GM12878 (cell line): ENCODE results near the gene AURKA. TPM values are rescaled to one million over a fixed set of nuclear protein-coding genes. Genes with fewer than 3 reads are reported as not detected.

Experiments used
- ATAC-seq: fragments of 200-7000 bp; cut with Tn5 transposase; 3 replicates; pipeline ENCODE4 v1.9.1; 2020; ENCODE audit warnings: mild to moderate bottlenecking, moderate library complexity
- BruUV-seq: library from RNA; stranded (reverse); fragments of 400-500 nt; replicated peaks from 2 replicates; lab custom pipeline; 2021; lab: Mats Ljungman, UMichigan
- CTCF ChIA-PET: fragments of 300-600 bp; sonication (Branson Sonifier 250); formaldehyde crosslinking; extraction: SDS; loops from one replicate; lab custom pipeline; 2021; ENCODE audit warnings: inconsistent platforms; lab: Yijun Ruan, JAX
- POLR2A ChIA-PET: fragments of 350-600 bp; formaldehyde crosslinking; extraction: SDS; loops from one replicate; lab custom pipeline; 2021; ENCODE audit warnings: inconsistent platforms; lab: Charles Lee
- RAD21 ChIA-PET: fragments of 300-600 bp; sonication (Branson Sonifier 250); formaldehyde crosslinking; loops from one replicate; lab custom pipeline; 2023; ENCODE audit warnings: antibody characterized with exemption; ENCODE audit not compliant: unreplicated experiment; lab: Charles Lee
- SMC1A ChIA-PET: fragments of 300-600 bp; sonication (Branson Sonifier 250); formaldehyde crosslinking; loops from one replicate; lab custom pipeline; 2023; ENCODE audit not compliant: unreplicated experiment, uncharacterized antibody; lab: Charles Lee
- DNase-seq: peaks from one replicate; pipeline ENCODE4 v3.0.0-alpha.2; 2011; ENCODE audit warnings: low read depth, low spot score
- FAIRE-seq: peaks from 3 replicates; lab custom pipeline; 2011; peaks lifted over from hg19 to GRCh38; lab: Jason Lieb, UNC
- H2AFZ ChIP-seq: 2 replicates; pipeline ENCODE4 v1.6.0; 2011; ENCODE audit warnings: low read depth, low read length, control low read depth; ENCODE audit not compliant: control insufficient read depth
- H3K27ac ChIP-seq: 2 replicates; pipeline ENCODE4 v1.5.1; 2011; ENCODE audit warnings: control low read depth; ENCODE audit not compliant: control insufficient read depth, insufficient read depth
- H3K27me3 ChIP-seq, 2 experiments: replicated peaks in 1 of 2; 2 replicates each; pipeline versions ENCODE4 v1.6.0 to v1.6.1; 2011; ENCODE audit warnings: low read length in 1 of 2; ENCODE audit not compliant: control insufficient read depth in 2 of 2, insufficient read depth in 2 of 2
- H3K36me3 ChIP-seq, 2 experiments: 2 replicates each; pipeline ENCODE4 v1.5.1; 2011; ENCODE audit warnings: low read length in 1 of 2; ENCODE audit not compliant: control insufficient read depth in 2 of 2, insufficient read depth in 2 of 2
- H3K4me1 ChIP-seq: 2 replicates; pipeline ENCODE4 v1.6.1; 2011; ENCODE audit warnings: mild to moderate bottlenecking, low read length, moderate library complexity, mixed read lengths; ENCODE audit not compliant: control insufficient read depth, insufficient read depth
- H3K4me2 ChIP-seq: 2 replicates; pipeline ENCODE4 v1.6.0; 2011; ENCODE audit warnings: control low read depth; ENCODE audit not compliant: control insufficient read depth, insufficient read depth
- H3K4me3 ChIP-seq: fragments of 200-600 bp; sonication (generic); 2 replicates; pipeline ENCODE4 v1.5.1; 2016
- H3K79me2 ChIP-seq: 2 replicates; pipeline ENCODE4 v1.6.0; 2011; ENCODE audit warnings: low read length; ENCODE audit not compliant: control insufficient read depth, insufficient read depth
- H3K9ac ChIP-seq: 2 replicates; pipeline ENCODE4 v1.8.0; 2011; ENCODE audit warnings: low read length, control low read depth, mixed read lengths; ENCODE audit not compliant: control insufficient read depth, insufficient read depth
- H3K9me3 ChIP-seq: replicated peaks from 3 replicates; pipeline ENCODE4 v1.5.1; 2011; ENCODE audit warnings: mild to moderate bottlenecking, low read length; ENCODE audit not compliant: control insufficient read depth, insufficient read depth
- H4K20me1 ChIP-seq: 2 replicates; pipeline ENCODE4 v1.6.0; 2011; ENCODE audit not compliant: control insufficient read depth, insufficient read depth
- LARP7 ChIP-seq: fragments of 450-650 bp; IDR thresholded peaks from 2 replicates; pipeline ENCODE4 v1.6.1; 2017; ENCODE audit warnings: mild to moderate bottlenecking
- RAD21 ChIP-seq: IDR thresholded peaks from 2 replicates; pipeline ENCODE4 v1.6.1; 2011; ENCODE audit warnings: mild to moderate bottlenecking, low read depth, low read length, moderate library complexity; ENCODE audit not compliant: insufficient read depth
- RCOR1 ChIP-seq: conservative IDR thresholded peaks from 2 replicates; pipeline ENCODE4 v1.6.1; 2012; ENCODE audit warnings: low read depth, low read length, improper control_type of control experiment
- SMC3 ChIP-seq: IDR thresholded peaks from 2 replicates; pipeline ENCODE4 v1.6.1; 2011; ENCODE audit warnings: low read length, improper control_type of control experiment, borderline replicate concordance
- WGBS: methylation state at CpG from one replicate; pipeline ENCODE4 v1.1.6; 2016; ENCODE audit warnings: low lambda C conversion rate; ENCODE audit not compliant: insufficient replicate concordance, insufficient coverage; ENCODE audit errors: missing lambda C conversion rate; 5-methylcytosine and 5-hydroxymethylcytosine counted together
- in situ Hi-C: fragments of 300-500 bp; cut with MboI; formaldehyde crosslinking; loops from 9 replicates; pipeline ENCODE4 v1.14.3; 2018; ENCODE audit warnings: mixed read lengths
- intact Hi-C: fragments of 100-400 bp; cut with micrococcal nuclease; formaldehyde crosslinking; loops from one replicate; pipeline ENCODE4 v1.14.2; 2022; ENCODE audit not compliant: unreplicated experiment
- polyA plus RNA-seq, 11 experiments: library from polyadenylated mRNA; depleted of rRNA in 4 of 11; unstranded in 6 of 11; stranded (reverse) in 5 of 11; fragments of >200 nt; fragmentation: Nextera tagmentation in 4 of 11; fragmentation: Illumina TruSeq in 1 of 11; extraction: Ambion mirVana in 4 of 11; extraction: Trizol in 1 of 11; gene quantifications; 1 replicate in 1 of 11; 2 replicates in 10 of 11; pipeline versions ENCODE4 v1.2.1 to v1.2.3, GENCODE V29; 2011 to 2016; ENCODE audit warnings: inconsistent platforms in 2 of 11, missing spikeins in 2 of 11, low read depth in 1 of 11
- total RNA-seq, 4 experiments: library from RNA; depleted of rRNA in 3 of 4; stranded (reverse); fragments of >200 nt in 3 of 4; fragmentation: Illumina TruSeq in 1 of 4; extraction: Trizol in 1 of 4; gene quantifications; 2 replicates each; pipeline versions ENCODE4 v1.2.1 to v1.2.3, GENCODE V29; 2013 to 2021
- TF ChIP-seq, protein P1 (sequence below), 3 experiments: IDR thresholded peaks in 2 of 3; conservative IDR thresholded peaks in 1 of 3; 2 replicates each; pipeline ENCODE4 v1.5.1; 2011; ENCODE audit warnings: low read depth in 3 of 3, low read length in 3 of 3, mild to moderate bottlenecking in 3 of 3, control low read depth in 2 of 3, moderate library complexity in 2 of 3, inconsistent platforms in 1 of 3, mixed read lengths in 1 of 3; ENCODE audit not compliant: control insufficient read depth in 2 of 3, insufficient read depth in 1 of 3; ENCODE audit errors: extremely low read depth in 1 of 3

AURKA gene
- total and polyA plus RNA-seq, 10 of the 15 experiments (the other 5 are each of a cell fraction or from before 2014, with no cell fraction given), result 57.3 to 122 (median 73.4) TPM

DNA sequence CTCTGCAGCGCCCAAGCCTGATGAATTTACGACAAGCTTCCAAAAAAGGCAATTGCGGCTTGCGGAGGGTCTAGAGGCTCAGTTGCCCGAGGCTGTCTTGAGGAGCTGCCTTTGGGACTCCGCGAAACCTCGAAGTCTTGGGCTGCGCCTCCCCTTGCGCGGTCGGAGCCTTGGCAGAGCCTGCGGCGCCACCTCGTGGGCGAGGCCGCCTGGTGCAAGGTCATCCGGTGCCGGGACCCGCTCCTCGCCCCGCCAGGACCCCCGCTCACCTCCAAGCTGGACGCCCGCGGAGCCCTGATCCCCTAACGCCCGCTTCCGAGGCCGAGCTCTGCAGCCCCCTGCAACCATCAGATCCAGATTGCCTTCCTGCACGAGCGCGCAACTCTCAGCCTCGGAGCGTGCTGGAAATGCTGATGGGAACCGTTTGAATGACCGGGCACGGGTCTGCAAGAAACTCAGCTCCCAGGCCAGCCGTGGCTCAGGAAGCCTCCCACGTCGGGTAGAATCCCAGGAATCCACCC is 48.1 kb downstream of the AURKA start:
- Histone ChIP-seq H3K27me3 (peaks cover 0 to 10% of the 10 kb centered on the region in 2 experiments; a peak in 2 of 4 replicates), H3K36me3 (no peaks in the 10 kb centered on the region), H3K9ac (no peak overlapping the region), H3K4me3 (no peak overlapping the region), H2AFZ (no peak overlapping the region), H3K4me2 (no peak overlapping the region), H4K20me1 (no peaks in the 10 kb centered on the region), H3K4me1 (no peaks in the 10 kb centered on the region), H3K79me2 (no peaks in the 10 kb centered on the region), H3K27ac (no peak overlapping the region), H3K9me3 (no peaks in the 10 kb centered on the region)
- CTCF ChIA-PET, result interaction anchor here (0.6 to 3.8 kb wide), 7 partner anchors 8 to 1663 kb away, joined by 3 to 12 read pairs (median 4); partner anchors contain the start of gene MC3R
- RAD21 ChIA-PET, result interaction anchor here (0.6 to 1.6 kb wide), 4 partner anchors 93 to 1663 kb away, joined by 3 to 7 read pairs (median 4); partner anchors contain the start of gene MC3R
- intact Hi-C loops, result loop anchor here (1.0 to 5.0 kb wide), 2 partner anchors 96 to 1662 kb away; partner anchors contain the start of gene MC3R
- POLR2A ChIA-PET, result no interaction called here
- TF ChIP-seq, protein P1, sequence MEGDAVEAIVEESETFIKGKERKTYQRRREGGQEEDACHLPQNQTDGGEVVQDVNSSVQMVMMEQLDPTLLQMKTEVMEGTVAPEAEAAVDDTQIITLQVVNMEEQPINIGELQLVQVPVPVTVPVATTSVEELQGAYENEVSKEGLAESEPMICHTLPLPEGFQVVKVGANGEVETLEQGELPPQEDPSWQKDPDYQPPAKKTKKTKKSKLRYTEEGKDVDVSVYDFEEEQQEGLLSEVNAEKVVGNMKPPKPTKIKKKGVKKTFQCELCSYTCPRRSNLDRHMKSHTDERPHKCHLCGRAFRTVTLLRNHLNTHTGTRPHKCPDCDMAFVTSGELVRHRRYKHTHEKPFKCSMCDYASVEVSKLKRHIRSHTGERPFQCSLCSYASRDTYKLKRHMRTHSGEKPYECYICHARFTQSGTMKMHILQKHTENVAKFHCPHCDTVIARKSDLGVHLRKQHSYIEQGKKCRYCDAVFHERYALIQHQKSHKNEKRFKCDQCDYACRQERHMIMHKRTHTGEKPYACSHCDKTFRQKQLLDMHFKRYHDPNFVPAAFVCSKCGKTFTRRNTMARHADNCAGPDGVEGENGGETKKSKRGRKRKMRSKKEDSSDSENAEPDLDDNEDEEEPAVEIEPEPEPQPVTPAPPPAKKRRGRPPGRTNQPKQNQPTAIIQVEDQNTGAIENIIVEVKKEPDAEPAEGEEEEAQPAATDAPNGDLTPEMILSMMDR (IDR thresholded peaks at IDR 0.05 in 2 of 3, conservative IDR thresholded peaks at IDR 0.05 in 1 of 3; ENCODE audit: control insufficient read depth in 2 of 3, extremely low read depth in 1 of 3, insufficient read depth in 1 of 3, low read depth in 3 of 3, low read length in 3 of 3), result peak; percentile 60 to 75 (median 73)
- TF ChIP-seq SMC3 (peak; percentile 69), RAD21 (peak; percentile 64), LARP7 (no peak), RCOR1 (no peak)
- BruUV-seq, result no TSS peak
- 27% methylated on average over 37 of the region's 41 CpGs for WGBS
- ATAC-seq, result peak; percentile 84
- no peak for DNase-seq
- SMC1A ChIA-PET, result interaction anchor here (0.6 to 1.6 kb wide), 4 partner anchors 9 to 96 kb away, joined by 3 to 6 read pairs (median 4); partner anchors contain the start of gene MC3R
- FAIRE-seq, result no peak
- in situ Hi-C loops, result no loop called here
